ENCODE results near the gene RPL7L1. TPM values are rescaled to one million over a fixed set of nuclear protein-coding genes. Genes with fewer than 3 reads are reported as not detected.

RPL7L1 gene
- total RNA-seq, 2 donors from 2014 or later, result 50.8 to 60.8 TPM

- intact Hi-C loops (cut with DNase I), result no loop called here
- ATAC-seq, result peak in 1 of 2 donors; percentile 21
- DNase-seq, result no peak
These were observed 44.2 kb downstream of the RPL7L1 start for GRCh38 chr6:42923666-42924065.

GRCh38 chr6:42925248-42925857, 45.9 kb downstream of the RPL7L1 start:
- intact Hi-C loops (cut with DNase I), result no loop called here
- ATAC-seq (no peak), DNase-seq (no peak)

- intact Hi-C loops (cut with DNase I), result no loop called here
- ATAC-seq (peak; percentile 95 to 97), DNase-seq (peak; percentile 94)
These were observed 49.8 kb downstream of the RPL7L1 start, which contains the start of gene CNPY3 for GRCh38 chr6:42928986-42929820. Gene CNPY3, plus strand, starts transcription at chr6:42929480. Its CDS starts 91 bp downstream, at chr6:42929571.

GRCh38 chr6:42929821-42930360, 50.5 kb downstream of the RPL7L1 start:
- intact Hi-C loops (cut with DNase I), result loop anchor here in 1 of 2 donors (5.0 kb wide), 1 partner anchor 52 kb away; the partner anchor contains the start of gene PPP2R5D
- peak; percentile 32 for DNase-seq
- ATAC-seq, result peak; percentile 10 to 27

GRCh38 chr6:42932412-42932811, 53.0 kb downstream of the RPL7L1 start:
- intact Hi-C loops (cut with DNase I), result loop anchor here in 1 of 2 donors (5.0 kb wide), 1 partner anchor 50 kb away; the partner anchor contains the start of gene PPP2R5D
- DNase-seq (no peak), ATAC-seq (no peak)

GRCh38 chr6:42933205-42933604, 53.8 kb downstream of the RPL7L1 start:
- intact Hi-C loops (cut with DNase I), result loop anchor here in 1 of 2 donors (5.0 kb wide), 1 partner anchor 49 kb away; the partner anchor contains the start of gene PPP2R5D
- ATAC-seq (no peak), DNase-seq (no peak)

GRCh38 chr6:42935322-42935721, 55.9 kb downstream of the RPL7L1 start:
- intact Hi-C loops (cut with DNase I), result no loop called here
- DNase-seq (no peak), ATAC-seq (no peak)

GRCh38 chr6:42936398-42936797, 57.0 kb downstream of the RPL7L1 start:
- intact Hi-C loops (cut with DNase I), result no loop called here
- ATAC-seq, result no peak
- DNase-seq, result no peak

- ATAC-seq, result no peak
- DNase-seq, result no peak
- intact Hi-C loops (cut with DNase I), result no loop called here
These were observed 58.4 kb downstream of the RPL7L1 start for GRCh38 chr6:42937548-42938427.

GRCh38 chr6:42938428-42938796, 59.0 kb downstream of the RPL7L1 start:
- intact Hi-C loops (cut with DNase I), result no loop called here
- DNase-seq (no peak), ATAC-seq (no peak)

- intact Hi-C loops (cut with DNase I), result no loop called here
- DNase-seq, result no peak
- ATAC-seq, result peak in 1 of 2 donors; percentile 21
These were observed 59.8 kb downstream of the RPL7L1 start for GRCh38 chr6:42938987-42939809.

Other genes starting within 250 kb of the RPL7L1 start
- 1 to 10 TPM; 1.1 to 1.2 TPM for gene PRPH2, start 157.0 kb upstream of the RPL7L1 start, total RNA-seq
- 10 to 100 TPM; 12.2 to 13.0 TPM for gene TBCC, start 133.5 kb upstream of the RPL7L1 start, total RNA-seq
- 10 to 100 TPM; 10.0 to 10.7 TPM for gene BICRAL, start 97.6 kb upstream of the RPL7L1 start, total RNA-seq
- not detected for gene PTCRA, start 36.4 kb downstream of the RPL7L1 start, total RNA-seq
- 10 to 100 TPM; 19.1 to 28.4 TPM for gene CNPY3, start 49.9 kb downstream of the RPL7L1 start, total RNA-seq
- under 1 TPM; 0.41 to 0.63 TPM for gene GNMT, start 81.1 kb downstream of the RPL7L1 start, total RNA-seq
- gene PEX6, start 99.6 kb downstream of the RPL7L1 start, total RNA-seq, result 10 to 100 TPM; 15.0 to 25.6 TPM
- gene PPP2R5D, start 105.0 kb downstream of the RPL7L1 start, total RNA-seq, result 10 to 100 TPM; 25.2 to 30.2 TPM
- gene MEA1, start 134.3 kb downstream of the RPL7L1 start, total RNA-seq, result 10 to 100 TPM; 31.9 to 37.6 TPM
- 100 to 1,000 TPM in 1 of 2 donors, 10 to 100 TPM in 1; 81.5 to 113 TPM for gene KLHDC3, start 134.6 kb downstream of the RPL7L1 start, total RNA-seq
- gene RRP36, start 142.0 kb downstream of the RPL7L1 start, total RNA-seq, result 10 to 100 TPM; 24.7 to 37.0 TPM
- gene CUL7, start 174.2 kb downstream of the RPL7L1 start, total RNA-seq, result 10 to 100 TPM in 1 of 2 donors, 1 to 10 TPM in 1; 7.6 to 10.8 TPM
- gene MRPL2, start 179.8 kb downstream of the RPL7L1 start, total RNA-seq, result 10 to 100 TPM; 76.3 to 97.1 TPM
- 10 to 100 TPM; 37.0 to 37.5 TPM for gene KLC4, start 180.0 kb downstream of the RPL7L1 start, total RNA-seq
- 1 to 10 TPM; 6.6 to 7.8 TPM for gene PTK7, start 196.7 kb downstream of the RPL7L1 start, total RNA-seq